ENCODE data around the gene HS6ST2. TPM values are rescaled to one million over a fixed set of nuclear protein-coding genes. Genes with fewer than 3 reads are reported as not detected.

HS6ST2 gene
- total and polyA plus RNA-seq, 9 of the 15 experiments (the other 6 are each of a cell fraction or from before 2014, with no cell fraction given), result not detected

GRCh38 chrX:132615391-132616131 is 342.9 kb downstream of the HS6ST2 start (continued):
- peak; percentile 34 for TF ChIP-seq SMC3 (conservative IDR thresholded peaks at IDR 0.05; ENCODE audit: insufficient read depth, low read depth, low read length)
- TF ChIP-seq ATF2 (CRISPR knock-in tag; IDR thresholded peaks at IDR 0.05), result no peak
- TF ChIP-seq CSDE1 (IDR thresholded peaks at IDR 0.05), result no peak
- TF ChIP-seq MITF (IDR thresholded peaks at IDR 0.05), result no peak
- no peak for TF ChIP-seq NR0B1 (IDR thresholded peaks at IDR 0.05; ENCODE audit: partially characterized antibody)
- no peak for TF ChIP-seq MBD2 (IDR thresholded peaks at IDR 0.05; ENCODE audit: borderline replicate concordance, low read depth)
- no peak for TF ChIP-seq ZKSCAN3 (CRISPR knock-in tag; IDR thresholded peaks at IDR 0.05)
- TF ChIP-seq DNMT1 (IDR thresholded peaks at IDR 0.05), result no peak
- TF ChIP-seq ZBTB33 (CRISPR knock-in tag; IDR thresholded peaks at IDR 0.05), result no peak
- TF ChIP-seq POLR2G (IDR thresholded peaks at IDR 0.05; ENCODE audit: low read depth, low read length), result no peak
- TF ChIP-seq CCNT2 (IDR thresholded peaks at IDR 0.05; ENCODE audit: borderline replicate concordance, extremely low read depth, insufficient read length, low read depth, low read length), result no peak
- TF ChIP-seq HOXB6 (CRISPR knock-in tag; IDR thresholded peaks at IDR 0.05; ENCODE audit: borderline replicate concordance), result no peak
- no peak for TF ChIP-seq ARID4B (CRISPR knock-in tag; IDR thresholded peaks at IDR 0.05)

Data from K562 (cell line).